SW480 (cell line): ENCODE results near the gene ZSCAN5C.
"Not testable (repeated sequence)": the region's sequence is repeated elsewhere in the genome, so short reads cannot be mapped to it uniquely, and the experiment has no call there.

Experiments
- DNase-seq: peaks from one replicate; pipeline ENCODE4 v3.0.0-alpha.2; 2016; ENCODE audit warnings: low spot score

The ZSCAN5C gene

DNA sequence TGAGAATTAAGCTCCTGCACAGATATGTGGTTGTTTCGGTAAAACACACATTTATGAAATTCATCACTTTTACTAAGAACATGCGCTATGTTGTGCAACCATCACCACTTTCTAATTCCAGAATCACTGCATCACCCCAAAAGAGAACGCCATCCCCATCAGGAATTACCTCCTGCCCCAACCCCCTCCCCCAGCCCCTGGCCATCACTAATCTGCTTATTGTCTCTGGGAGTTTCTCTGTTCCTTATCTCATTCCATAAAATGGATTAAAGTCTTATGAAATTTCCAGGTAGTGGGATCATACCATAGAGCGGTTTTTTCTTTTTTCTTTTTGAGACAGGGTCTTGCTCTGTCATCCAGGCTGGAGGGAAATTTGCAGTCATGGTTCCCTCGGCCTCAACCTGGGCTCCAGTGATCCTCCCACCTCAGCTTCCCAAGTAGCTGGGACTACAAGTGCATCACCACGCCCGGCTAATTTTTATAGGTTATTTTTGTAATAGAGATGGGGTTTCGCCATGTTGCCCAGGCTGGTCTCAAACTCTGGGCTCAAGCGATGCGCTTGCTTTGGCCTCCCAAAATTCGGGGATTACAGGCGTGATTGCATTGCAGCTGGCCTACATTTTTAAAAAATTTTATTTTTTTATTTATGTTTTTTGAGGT, 8.0 kb upstream of the ZSCAN5C start:
- DNase-seq: no peak

GRCh38 chr19:56197646-56198045, 4.4 kb upstream of the ZSCAN5C start, which contains the start of gene ZSCAN5B:
ZSCAN5B (minus strand) TSS chr19:56197783; CDS start chr19:56193052, 4,731 bp downstream.
- DNase-seq: not testable (repeated sequence)

GRCh38 chr19:56199687-56200086, 2.4 kb upstream of the ZSCAN5C start:
- no peak for DNase-seq

- DNase-seq: not testable (repeated sequence)
Observed at GRCh38 chr19:56207581-56207980, 5.5 kb downstream of the ZSCAN5C start.

DNA sequence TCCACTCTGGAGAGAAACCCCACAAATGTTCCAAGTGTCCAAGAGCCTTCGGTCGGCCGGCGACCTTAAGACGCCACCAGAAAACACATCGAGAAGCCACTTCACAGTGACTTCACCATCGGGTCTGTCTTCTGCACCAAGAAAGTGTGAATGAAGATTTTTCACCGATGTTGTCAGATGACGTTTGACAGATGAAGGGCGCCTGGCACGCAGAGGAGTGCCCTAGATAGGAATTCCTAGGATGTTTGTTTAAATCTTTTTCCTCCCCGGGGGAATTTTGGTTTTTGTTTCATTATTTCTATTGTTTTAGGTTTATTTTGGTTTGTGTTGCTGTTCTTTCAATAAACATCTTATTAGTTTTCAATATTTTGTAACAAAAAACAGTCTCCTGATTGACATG, 7.0 kb downstream of the ZSCAN5C start:
- DNase-seq: no peak

GRCh38 chr19:56210036-56210435, 8.0 kb downstream of the ZSCAN5C start:
- DNase-seq: not testable (repeated sequence)

DNA sequence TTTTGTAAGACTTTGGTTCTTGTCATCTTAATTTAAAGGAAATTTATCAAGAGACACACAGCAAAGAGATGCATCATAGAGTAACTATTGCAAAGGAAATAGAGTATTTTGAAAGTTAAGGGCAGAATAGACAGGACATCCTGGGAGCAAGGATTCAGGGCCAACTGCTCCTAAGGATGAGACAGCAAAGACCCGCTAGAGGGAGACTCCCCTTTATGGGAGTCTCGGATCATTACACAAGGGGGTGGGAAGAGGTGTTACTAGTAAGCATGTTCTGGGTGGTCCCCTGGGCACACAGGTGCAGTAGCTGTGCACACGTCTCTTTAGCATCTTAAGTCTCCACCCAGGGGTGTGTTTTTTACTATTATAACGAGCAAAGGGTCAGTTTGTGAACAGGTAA, 9.6 kb downstream of the ZSCAN5C start:
- no peak for DNase-seq

- no peak for DNase-seq
Observed at GRCh38 chr19:56217039-56217949, 15.2 kb downstream of the ZSCAN5C start.

GRCh38 chr19:56218961-56219360, 16.9 kb downstream of the ZSCAN5C start:
- no peak for DNase-seq

GRCh38 chr19:56221442-56221841, 19.4 kb downstream of the ZSCAN5C start:
- not testable (repeated sequence) for DNase-seq

DNA sequence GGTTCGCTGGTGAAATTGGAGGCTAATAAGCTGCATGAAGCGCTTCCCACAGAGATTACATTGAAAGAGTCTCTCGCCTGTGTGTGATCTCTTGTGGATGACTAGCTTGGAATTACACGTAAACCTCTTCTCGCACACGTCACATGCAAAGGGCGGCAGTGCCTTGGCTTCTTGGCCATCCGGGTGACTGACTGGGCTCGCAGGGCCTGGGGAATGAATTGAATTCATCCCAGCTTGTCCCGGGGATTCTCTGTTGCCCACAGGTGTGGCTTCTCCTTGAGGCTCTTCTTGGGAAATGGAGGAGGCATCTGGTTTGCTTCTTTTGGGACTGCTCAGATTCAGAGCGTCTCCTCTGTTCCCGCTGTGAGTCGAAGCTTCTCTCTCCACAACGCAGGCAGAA, 19.8 kb downstream of the ZSCAN5C start:
- DNase-seq: no peak

DNA sequence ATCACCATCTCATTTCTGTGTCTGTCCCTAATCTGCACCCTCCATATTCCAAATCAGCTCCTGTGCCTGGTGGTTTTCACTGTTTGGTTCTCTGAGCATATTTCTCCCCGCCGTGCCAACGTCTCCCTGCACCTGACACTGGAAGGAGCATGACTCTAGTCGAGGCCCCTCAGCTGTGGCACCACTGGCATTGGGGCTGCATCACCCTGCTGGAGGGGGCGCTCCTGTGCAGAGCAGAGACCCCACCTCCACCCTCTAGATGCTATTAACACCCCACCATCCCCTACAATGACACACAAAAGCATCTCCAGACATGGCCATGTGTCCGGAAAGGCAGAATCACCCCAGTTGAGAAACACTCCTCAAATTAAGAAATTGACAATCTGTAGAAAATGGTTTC, 20.8 kb downstream of the ZSCAN5C start:
- DNase-seq: no peak

DNA sequence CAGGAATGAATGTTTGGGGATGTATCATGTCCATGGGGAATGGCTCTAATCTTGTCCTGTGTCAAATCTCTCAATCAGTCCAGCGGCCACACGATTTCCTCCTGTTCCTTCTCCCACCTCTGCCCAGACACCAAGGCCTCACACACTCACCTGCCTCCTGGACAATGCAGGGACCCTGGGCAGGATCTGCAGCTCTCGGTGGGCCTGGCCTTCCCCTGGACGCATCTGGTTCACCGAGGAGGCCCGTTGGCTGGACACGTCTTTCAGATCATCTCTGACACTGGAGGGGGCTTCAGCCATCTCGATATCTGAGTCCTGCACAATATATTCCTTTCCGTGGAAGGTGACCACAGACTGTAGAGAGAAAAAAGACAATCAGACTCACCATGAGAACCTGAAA, 21.4 kb downstream of the ZSCAN5C start:
- DNase-seq: no peak

DNA sequence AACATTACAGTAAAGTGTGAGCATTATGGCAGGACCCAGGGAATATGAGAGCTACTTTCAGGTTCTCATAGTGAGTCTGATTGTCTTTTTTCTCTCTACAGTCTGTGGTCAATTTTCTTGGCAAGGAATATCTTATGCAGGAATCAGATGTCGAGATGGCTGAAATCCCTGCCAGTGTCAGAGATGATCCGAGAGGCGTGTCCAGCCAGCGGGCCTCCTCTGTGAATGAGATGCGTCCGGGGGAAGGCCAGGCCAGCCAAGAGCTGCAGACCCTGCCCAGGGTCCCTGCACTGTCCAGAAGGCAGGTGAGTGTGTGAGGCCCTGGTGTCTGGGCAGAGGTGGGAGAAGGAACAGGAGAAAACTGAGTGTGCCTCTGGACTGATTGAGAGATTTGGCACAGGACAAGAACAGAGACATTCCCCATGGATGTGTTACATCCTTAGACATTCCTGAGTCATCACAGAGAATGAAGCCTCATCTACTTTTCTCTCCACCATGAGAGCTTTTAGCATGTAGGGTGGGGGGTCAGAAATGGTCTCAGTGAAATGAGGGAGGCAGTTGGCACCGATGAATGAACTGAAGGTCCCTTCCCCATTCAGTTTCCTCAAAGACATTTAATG, 43.2 kb downstream of the ZSCAN5C start:
- no peak for DNase-seq

- not testable (repeated sequence) for DNase-seq
Observed at GRCh38 chr19:56245764-56246163, 43.7 kb downstream of the ZSCAN5C start.

DNA sequence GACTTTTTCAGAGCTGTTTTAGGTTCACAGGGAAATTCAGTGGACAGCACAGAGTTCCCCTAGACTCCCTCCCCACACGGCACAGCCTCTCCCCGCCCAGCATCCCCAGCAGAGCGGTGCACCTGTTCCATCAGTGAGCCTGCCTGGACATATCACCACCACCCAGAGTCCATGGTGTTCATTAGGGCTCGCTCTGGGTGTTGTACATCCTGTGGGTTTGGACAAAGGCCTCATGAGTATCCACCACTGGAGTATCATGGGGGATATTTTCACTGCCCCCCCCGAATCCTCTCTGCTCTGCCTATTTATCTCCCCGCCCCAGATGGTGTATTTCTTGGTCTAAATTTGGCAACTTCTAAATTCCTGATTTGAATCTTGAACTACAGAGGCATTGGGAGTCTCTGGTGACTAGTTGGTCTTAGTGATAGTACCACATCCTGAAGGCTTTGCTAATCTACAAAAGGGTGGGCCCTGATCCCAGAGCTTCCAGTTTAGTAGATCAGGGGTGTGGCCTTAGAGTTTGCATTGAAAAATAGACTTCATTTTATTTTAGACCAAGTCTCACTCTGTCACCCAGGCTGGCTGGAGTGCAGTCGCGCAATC, 46.8 kb downstream of the ZSCAN5C start:
- not testable (repeated sequence) for DNase-seq

- peak; percentile 47 for DNase-seq
Observed at GRCh38 chr19:56252699-56253422, 50.8 kb downstream of the ZSCAN5C start.

DNA sequence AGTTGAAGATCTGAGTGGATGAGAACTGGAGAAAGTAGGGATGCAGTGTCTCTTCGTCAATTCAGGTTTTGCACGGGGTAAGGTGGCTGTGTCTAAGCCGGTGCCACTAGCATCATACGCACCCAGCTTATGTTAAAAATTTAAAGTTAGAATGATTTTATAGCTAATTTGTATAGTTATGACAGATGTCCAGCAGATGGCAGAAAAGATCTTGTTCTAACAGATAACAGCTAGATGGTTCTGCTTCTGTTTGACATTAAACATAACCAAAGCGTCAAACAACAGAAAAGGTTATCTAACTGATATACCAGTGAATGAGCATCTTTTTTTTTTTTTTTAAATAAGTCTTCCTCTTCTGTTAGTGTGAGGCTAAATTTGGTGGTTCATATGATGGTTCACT, 51.7 kb downstream of the ZSCAN5C start:
- DNase-seq: peak; percentile 74

DNA sequence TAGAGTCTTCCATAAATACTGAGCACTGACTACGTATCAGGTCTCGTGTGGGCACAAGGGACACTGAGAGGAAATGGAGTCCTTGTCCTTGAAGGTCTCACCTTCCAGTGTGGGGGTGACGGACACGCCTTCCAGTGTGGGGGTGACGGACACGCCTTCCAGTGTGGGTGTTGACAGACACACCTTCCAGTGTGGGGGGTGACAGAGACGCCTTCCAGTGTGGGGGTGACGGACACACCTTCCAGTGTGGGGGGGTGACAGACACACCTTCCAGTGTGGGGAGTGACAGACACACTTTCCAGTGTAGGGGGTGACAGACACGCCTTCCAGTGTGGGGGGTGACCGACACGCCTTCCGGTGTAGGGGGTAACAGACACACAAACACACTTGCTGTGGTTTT, 56.2 kb downstream of the ZSCAN5C start:
- DNase-seq: no peak
